Chondrocyte (in vitro differentiated cells): Measurements from ENCODE around the gene ZDHHC11B. TPM values are rescaled to one million over a fixed set of nuclear protein-coding genes. Genes with fewer than 3 reads are reported as not detected.
"Not testable (repeated sequence)": the region's sequence is repeated elsewhere in the genome, so short reads cannot be mapped to it uniquely, and the experiment has no call there.

Experiments
- DNase-seq: peaks from one replicate; pipeline ENCODE4 v3.0.0; 2021; ENCODE audit warnings: mixed read lengths, low spot score
- H3K27ac Mint-ChIP-seq: one replicate; pipeline ENCODE4 v1.8.0; 2021; ENCODE audit warnings: mild to moderate bottlenecking, moderate library complexity, mixed read lengths; ENCODE audit not compliant: unreplicated experiment
- H3K27me3 Mint-ChIP-seq: 2 replicates; pipeline ENCODE4 v1.8.0; 2021; ENCODE audit warnings: low read depth, mixed read lengths
- H3K36me3 Mint-ChIP-seq: 2 replicates; pipeline ENCODE4 v1.8.0; 2021; ENCODE audit warnings: low read depth, mixed read lengths
- H3K4me1 Mint-ChIP-seq: 2 replicates; pipeline ENCODE4 v1.8.0; 2021; ENCODE audit warnings: low read depth, mild to moderate bottlenecking, mixed read lengths
- H3K4me3 Mint-ChIP-seq: one replicate; pipeline ENCODE4 v1.8.0; 2021; ENCODE audit warnings: mild to moderate bottlenecking, moderate library complexity, mixed read lengths; ENCODE audit not compliant: unreplicated experiment
- H3K9me3 Mint-ChIP-seq: 2 replicates; pipeline ENCODE4 v1.8.0; 2021; ENCODE audit warnings: low read depth, mixed read lengths
- total RNA-seq: library from RNA; stranded (reverse); gene quantifications from 3 replicates; pipeline ENCODE4 v1.2.1, GENCODE V29; 2021
- TF ChIP-seq, protein P1 (sequence below): fragments of 200-600 bp; sonication (generic); IDR thresholded peaks from 2 replicates; pipeline ENCODE4 v1.5.0; 2021; ENCODE audit warnings: antibody characterized with exemption, mild to moderate bottlenecking, moderate library complexity

ZDHHC11B gene
- total RNA-seq, 1 donor from 2014 or later: 0.17 TPM

DNA sequence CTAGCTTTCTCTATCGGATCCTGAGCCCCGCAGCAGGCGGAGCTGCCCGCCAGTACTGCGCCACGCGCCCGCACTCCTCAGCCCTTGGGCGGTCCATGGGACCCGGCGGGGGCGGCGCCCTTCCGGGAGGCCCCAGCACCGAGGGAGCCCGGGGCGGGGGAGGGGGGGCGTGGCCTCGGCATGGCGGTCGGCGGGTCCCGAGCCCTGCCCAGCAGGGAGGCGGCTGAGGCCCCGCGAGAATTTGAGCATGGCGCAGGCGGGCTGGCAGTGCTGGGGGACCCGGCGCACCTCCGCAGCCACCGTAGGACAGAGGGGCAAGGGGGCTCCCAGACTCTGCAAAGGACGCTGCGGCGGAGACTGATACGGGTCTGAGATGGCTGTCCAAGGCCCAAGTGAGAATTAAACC, 6.8 kb downstream of the ZDHHC11B start:
- Mint-ChIP-seq H3K4me1 (no peaks in the 10 kb centered on the region), H3K36me3 (no peaks in the 10 kb centered on the region), H3K27me3 (peaks cover 5% of the 10 kb centered on the region), H3K27ac (no peak overlapping the region), H3K9me3 (no peaks in the 10 kb centered on the region), H3K4me3 (no peak overlapping the region)
- TF ChIP-seq, protein P1, sequence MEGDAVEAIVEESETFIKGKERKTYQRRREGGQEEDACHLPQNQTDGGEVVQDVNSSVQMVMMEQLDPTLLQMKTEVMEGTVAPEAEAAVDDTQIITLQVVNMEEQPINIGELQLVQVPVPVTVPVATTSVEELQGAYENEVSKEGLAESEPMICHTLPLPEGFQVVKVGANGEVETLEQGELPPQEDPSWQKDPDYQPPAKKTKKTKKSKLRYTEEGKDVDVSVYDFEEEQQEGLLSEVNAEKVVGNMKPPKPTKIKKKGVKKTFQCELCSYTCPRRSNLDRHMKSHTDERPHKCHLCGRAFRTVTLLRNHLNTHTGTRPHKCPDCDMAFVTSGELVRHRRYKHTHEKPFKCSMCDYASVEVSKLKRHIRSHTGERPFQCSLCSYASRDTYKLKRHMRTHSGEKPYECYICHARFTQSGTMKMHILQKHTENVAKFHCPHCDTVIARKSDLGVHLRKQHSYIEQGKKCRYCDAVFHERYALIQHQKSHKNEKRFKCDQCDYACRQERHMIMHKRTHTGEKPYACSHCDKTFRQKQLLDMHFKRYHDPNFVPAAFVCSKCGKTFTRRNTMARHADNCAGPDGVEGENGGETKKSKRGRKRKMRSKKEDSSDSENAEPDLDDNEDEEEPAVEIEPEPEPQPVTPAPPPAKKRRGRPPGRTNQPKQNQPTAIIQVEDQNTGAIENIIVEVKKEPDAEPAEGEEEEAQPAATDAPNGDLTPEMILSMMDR: no peak
- peak; percentile 94 for DNase-seq

DNA sequence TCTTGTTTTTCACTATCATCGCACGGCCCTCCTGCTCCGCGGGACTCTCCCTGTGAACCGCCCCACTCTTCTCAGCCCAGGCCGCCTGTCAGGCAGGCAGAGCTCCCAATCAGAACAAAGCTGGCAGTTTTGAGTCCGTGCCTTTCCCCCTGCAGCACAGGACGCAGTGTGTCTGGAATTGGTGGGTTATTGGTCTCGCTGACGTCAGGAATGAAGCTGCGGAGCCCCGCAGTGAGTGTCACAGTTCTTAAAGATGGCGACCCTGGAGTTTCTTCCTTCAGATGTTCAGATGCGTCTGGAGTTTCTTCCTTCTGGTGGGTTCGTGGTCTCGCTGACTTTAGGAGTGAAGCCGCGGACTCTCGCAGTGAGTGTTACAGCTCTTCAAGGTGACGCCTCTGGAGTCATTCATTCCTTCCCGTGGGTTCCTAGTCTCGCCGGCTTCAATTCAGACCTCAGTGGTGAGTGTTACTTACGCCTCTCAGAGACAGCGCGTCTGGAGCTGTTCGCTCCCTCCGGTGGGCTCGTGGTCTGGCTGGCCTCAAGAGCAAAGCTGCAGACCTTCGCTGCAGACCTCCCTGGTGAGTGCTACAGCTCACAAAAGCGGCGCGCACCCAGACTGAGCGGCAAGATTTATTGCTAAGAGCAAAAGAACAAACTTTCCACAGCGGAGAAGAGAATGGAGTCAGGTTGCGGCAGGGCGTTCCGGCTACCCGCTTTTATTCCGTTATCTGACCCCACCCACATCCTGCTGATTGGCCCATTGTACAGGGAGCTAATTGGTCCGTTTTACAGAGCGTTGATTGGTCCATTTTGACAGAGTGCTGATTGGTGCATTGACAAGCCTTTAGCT, 7.4 kb downstream of the ZDHHC11B start:
- Mint-ChIP-seq H3K27me3 (peaks cover 5% of the 10 kb centered on the region), H3K27ac (no peak overlapping the region), H3K4me3 (no peak overlapping the region), H3K4me1 (no peaks in the 10 kb centered on the region), H3K9me3 (no peaks in the 10 kb centered on the region), H3K36me3 (no peaks in the 10 kb centered on the region)
- TF ChIP-seq, protein P1: no peak
- DNase-seq: peak; percentile 91

DNA sequence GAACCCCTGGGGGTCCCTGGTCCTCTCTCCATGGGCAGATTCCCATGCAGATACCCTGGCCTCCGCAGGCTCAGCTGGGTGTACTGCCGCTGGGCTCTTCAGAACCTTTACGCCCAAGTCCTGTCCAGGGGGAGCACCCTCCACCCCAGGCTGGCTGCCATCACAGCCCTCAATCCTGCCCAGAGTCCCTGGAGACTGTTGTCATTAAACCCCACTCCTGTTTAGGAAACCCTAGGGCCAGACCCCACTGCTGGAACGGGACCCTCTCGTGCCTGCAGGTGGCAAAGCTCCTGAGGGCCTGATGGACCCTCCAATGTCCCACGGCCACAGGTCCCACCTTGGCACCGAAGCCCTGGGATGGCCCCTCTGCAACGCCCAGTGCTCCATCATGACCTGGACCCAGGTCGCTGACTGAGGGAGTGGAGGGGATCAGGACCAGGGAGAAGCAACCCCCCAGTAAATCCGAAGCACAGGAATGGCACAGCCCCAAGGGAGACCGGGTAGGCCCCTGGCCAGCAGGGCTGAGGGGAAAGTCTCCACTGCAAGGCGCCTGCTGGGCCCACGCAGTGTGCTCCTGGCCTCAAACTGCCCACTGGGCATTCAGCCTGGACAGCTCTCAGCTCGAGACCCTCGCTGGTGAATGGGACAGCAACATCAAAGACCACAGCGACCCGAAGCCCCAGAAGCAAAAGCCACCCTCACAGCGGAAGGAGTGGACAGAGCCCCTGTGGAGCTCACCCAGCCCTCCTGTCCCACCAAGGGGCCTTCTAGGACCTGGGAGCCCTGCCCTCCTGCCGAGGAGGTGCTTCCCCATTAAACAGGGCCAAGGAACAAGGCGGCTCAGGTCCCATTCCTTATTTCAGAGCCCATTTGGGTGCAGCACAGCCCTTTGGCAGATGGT, 8.3 kb downstream of the ZDHHC11B start:
- DNase-seq: peak; percentile 92
- Mint-ChIP-seq H3K27ac (no peak overlapping the region), H3K4me1 (no peaks in the 10 kb centered on the region), H3K27me3 (peaks cover 5% of the 10 kb centered on the region), H3K4me3 (no peak overlapping the region), H3K9me3 (no peaks in the 10 kb centered on the region), H3K36me3 (no peaks in the 10 kb centered on the region)
- TF ChIP-seq, protein P1: no peak

DNA sequence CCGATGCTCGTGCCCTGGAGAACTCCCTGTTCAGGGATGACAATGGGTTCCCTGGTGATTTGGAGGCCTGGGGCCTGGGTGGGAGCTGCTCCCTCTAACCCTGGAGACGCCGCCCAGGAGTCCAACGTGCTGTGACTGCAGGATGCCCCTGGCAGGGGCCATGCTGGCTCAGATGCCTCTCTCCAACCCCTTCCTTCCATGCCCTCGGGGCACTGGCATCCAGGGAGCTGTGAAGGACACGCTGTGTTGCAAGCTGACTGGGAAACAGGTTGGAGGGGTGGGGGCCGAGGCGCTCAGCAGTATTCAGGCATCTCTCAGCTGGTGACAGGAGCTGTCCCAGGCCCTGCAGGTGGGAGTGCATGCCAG, 9.0 kb downstream of the ZDHHC11B start:
- not testable (repeated sequence) for H3K27me3 Mint-ChIP-seq, H3K36me3 Mint-ChIP-seq, DNase-seq

DNA sequence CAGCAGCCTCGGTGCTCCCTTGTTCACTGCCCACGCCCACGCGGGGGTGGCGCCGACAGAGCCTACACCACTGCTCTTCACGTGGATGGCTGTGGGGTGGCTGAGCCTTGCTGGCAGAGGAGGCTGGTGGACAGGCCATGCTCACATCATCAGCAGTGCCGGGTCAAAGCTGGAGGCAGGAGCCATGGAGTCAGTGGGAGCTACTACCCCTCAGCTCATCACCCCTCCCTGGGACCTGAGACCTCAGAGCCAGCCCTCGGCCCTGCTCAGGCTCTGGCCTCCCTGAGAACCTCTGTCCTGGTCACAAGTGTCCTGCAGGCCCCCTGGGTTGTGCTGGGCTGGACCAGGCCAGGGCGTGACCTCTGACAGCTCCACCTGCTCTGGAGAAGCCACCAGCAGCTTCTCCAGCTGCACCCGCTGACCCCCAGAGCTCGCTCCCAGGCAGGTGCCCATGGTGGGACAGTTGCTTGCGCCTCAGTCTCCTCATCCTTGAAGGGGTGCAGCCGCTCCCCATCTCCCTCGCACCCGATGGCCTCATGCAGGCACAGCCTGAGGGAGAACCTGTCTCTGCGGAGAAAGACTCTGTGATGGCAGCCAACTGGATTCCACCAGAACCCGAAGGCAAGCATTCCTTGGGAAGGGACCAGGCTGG, 9.5 kb downstream of the ZDHHC11B start:
- DNase-seq, H3K4me3 Mint-ChIP-seq, H3K27me3 Mint-ChIP-seq, H3K4me1 Mint-ChIP-seq, H3K9me3 Mint-ChIP-seq, H3K27ac Mint-ChIP-seq, H3K36me3 Mint-ChIP-seq: not testable (repeated sequence)

More for the DNA sequence above, 9.0 kb downstream of the ZDHHC11B start:
- not testable (repeated sequence) for H3K4me1 Mint-ChIP-seq, H3K27ac Mint-ChIP-seq, H3K9me3 Mint-ChIP-seq, H3K4me3 Mint-ChIP-seq

DNA sequence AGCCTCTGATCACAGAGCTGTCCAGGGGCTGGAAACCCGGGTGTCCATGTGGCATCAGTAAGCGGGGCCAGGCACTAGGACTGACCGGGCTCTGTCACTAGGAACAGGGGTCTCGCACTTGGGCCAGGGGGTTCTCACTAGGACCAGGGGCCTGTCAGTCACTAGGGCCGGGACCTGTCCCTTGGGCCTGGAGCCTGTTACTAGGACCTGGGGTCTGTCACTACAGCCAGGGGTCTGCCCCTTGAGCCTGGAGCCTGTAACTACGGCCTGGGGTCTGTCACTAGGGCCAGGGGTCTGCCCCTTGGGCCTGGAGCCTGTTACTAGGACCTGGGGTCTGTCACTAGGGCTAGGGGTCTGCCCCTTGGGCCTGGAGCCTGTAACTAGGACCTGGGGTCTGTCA, 10.2 kb downstream of the ZDHHC11B start:
- H3K27me3 Mint-ChIP-seq, H3K27ac Mint-ChIP-seq, H3K36me3 Mint-ChIP-seq, H3K4me1 Mint-ChIP-seq, H3K9me3 Mint-ChIP-seq, H3K4me3 Mint-ChIP-seq, DNase-seq: not testable (repeated sequence)
